GM23338 (cell line): Measurements from ENCODE around the gene FAM174C. TPM values are rescaled to one million over a fixed set of nuclear protein-coding genes. Genes with fewer than 3 reads are reported as not detected.

ENCODE experiments used
- ATAC-seq: fragments of 200-7000 bp; cut with Tn5 transposase; 3 replicates; pipeline ENCODE4 v1.9.1; 2020
- DNase-seq: peaks from one replicate; pipeline ENCODE4 v3.0.0-alpha.2; 2015; ENCODE audit warnings: low spot score
- H2AFZ ChIP-seq: fragments of 200-600 bp; sonication (generic); 2 replicates; pipeline ENCODE4 v1.8.0; 2016; ENCODE audit warnings: antibody characterized with exemption, mild to moderate bottlenecking, moderate library complexity
- H3F3A ChIP-seq: fragments of 200-600 bp; sonication (generic); replicated peaks from 2 replicates; pipeline ENCODE4 v1.8.0; 2017; ENCODE audit warnings: antibody characterized with exemption, mixed run types, low read depth
- H3K27ac ChIP-seq: fragments of 200-600 bp; sonication (generic); 2 replicates; pipeline ENCODE4 v1.6.1; 2016; ENCODE audit warnings: low read depth
- H3K27me3 ChIP-seq: fragments of 200-600 bp; sonication (generic); 2 replicates; pipeline ENCODE4 v1.8.0; 2016; ENCODE audit warnings: mild to moderate bottlenecking, mixed run types, moderate library complexity; ENCODE audit not compliant: insufficient read depth
- H3K36me3 ChIP-seq: fragments of 200-600 bp; sonication (generic); 2 replicates; pipeline ENCODE4 v1.8.0; 2016; ENCODE audit warnings: mild to moderate bottlenecking; ENCODE audit not compliant: insufficient read depth
- H3K4me1 ChIP-seq: fragments of 200-600 bp; sonication (generic); 2 replicates; pipeline ENCODE4 v1.8.0; 2016; ENCODE audit warnings: mild to moderate bottlenecking, moderate library complexity; ENCODE audit not compliant: insufficient read depth
- H3K4me2 ChIP-seq: fragments of 200-600 bp; sonication (generic); 2 replicates; pipeline ENCODE4 v1.7.1; 2017; ENCODE audit warnings: mixed run types
- H3K4me3 ChIP-seq: fragments of 200-600 bp; sonication (generic); 2 replicates; pipeline ENCODE4 v1.6.1; 2016; ENCODE audit warnings: mixed run types
- H3K79me2 ChIP-seq: fragments of 200-600 bp; sonication (generic); replicated peaks from 2 replicates; pipeline ENCODE4 v1.8.0; 2017; ENCODE audit warnings: mild to moderate bottlenecking; ENCODE audit not compliant: insufficient read depth
- H3K9me2 ChIP-seq: fragments of 200-600 bp; sonication (generic); 2 replicates; pipeline ENCODE4 v1.8.0; 2017; ENCODE audit not compliant: insufficient read depth
- H4K20me1 ChIP-seq: fragments of 200-600 bp; sonication (generic); replicated peaks from 2 replicates; pipeline ENCODE4 v1.8.0; 2017; ENCODE audit warnings: mild to moderate bottlenecking; ENCODE audit not compliant: insufficient read depth
- H3K27ac Mint-ChIP-seq: 2 replicates; pipeline ENCODE4 v1.8.0; 2020; ENCODE audit warnings: inconsistent platforms, mild to moderate bottlenecking, moderate library complexity, mixed read lengths
- H3K27me3 Mint-ChIP-seq: 3 replicates; pipeline ENCODE4 v1.8.0; 2022; ENCODE audit warnings: low read depth, mild to moderate bottlenecking, moderate library complexity, mixed read lengths, inconsistent platforms; ENCODE audit not compliant: insufficient read depth, poor library complexity
- H3K36me3 Mint-ChIP-seq: 3 replicates; pipeline ENCODE4 v1.8.0; 2021; ENCODE audit warnings: low read depth, mild to moderate bottlenecking, inconsistent platforms, moderate library complexity, mixed read lengths
- H3K4me1 Mint-ChIP-seq: 3 replicates; pipeline ENCODE4 v1.8.0; 2020; ENCODE audit warnings: mild to moderate bottlenecking, inconsistent platforms, mixed read lengths
- H3K4me3 Mint-ChIP-seq: 3 replicates; pipeline ENCODE4 v1.8.0; 2021; ENCODE audit warnings: moderate library complexity, mild to moderate bottlenecking, inconsistent platforms, mixed read lengths
- H3K9me3 Mint-ChIP-seq: 3 replicates; pipeline ENCODE4 v1.8.0; 2020; ENCODE audit warnings: moderate library complexity, mild to moderate bottlenecking, inconsistent platforms, mixed read lengths
- CREB1 ChIP-seq: fragments of 250-450 bp; sonication (Bioruptor Pico); IDR thresholded peaks from 2 replicates; pipeline ENCODE4 v1.5.0; 2020; ENCODE audit warnings: low read depth, mild to moderate bottlenecking, moderate library complexity
- ETS1 ChIP-seq: IDR thresholded peaks from 2 replicates; pipeline ENCODE4 v1.6.1; 2016; ENCODE audit warnings: antibody characterized with exemption
- EZH2phosphoT487 ChIP-seq: fragments of 200-600 bp; sonication (generic); IDR thresholded peaks from one replicate; pipeline ENCODE4 v1.8.1; 2018; ENCODE audit warnings: antibody characterized with exemption; ENCODE audit not compliant: unreplicated experiment
- NANOG ChIP-seq: IDR thresholded peaks from 2 replicates; pipeline ENCODE4 v1.6.1; 2016; ENCODE audit warnings: antibody characterized with exemption, borderline replicate concordance
- POLR2AphosphoS5 ChIP-seq: IDR thresholded peaks from 2 replicates; pipeline ENCODE4 v1.6.1; 2016; ENCODE audit warnings: antibody characterized with exemption, low read depth
- polyA plus RNA-seq: library from polyadenylated mRNA; unstranded; fragments of >200 nt; fragmentation: Nextera tagmentation; extraction: Ambion mirVana; gene quantifications from 2 replicates; pipeline ENCODE4 v1.2.1, GENCODE V29; 2016
- total RNA-seq: library from RNA; depleted of rRNA; stranded (reverse); fragments of >200 nt; shearing (Covaris generic); gene quantifications from 2 replicates; pipeline ENCODE4 v1.2.3, GENCODE V29; 2014
- TF ChIP-seq, protein P1 (sequence below), 2 experiments: fragments of 200-600 bp in 1 of 2; sonication (generic) in 1 of 2; conservative IDR thresholded peaks; 2 replicates each; pipeline versions ENCODE4 v1.5.1 to v1.6.1; 2016 to 2017; ENCODE audit warnings: antibody characterized with exemption in 2 of 2, low read depth in 2 of 2, mild to moderate bottlenecking in 2 of 2, moderate library complexity in 1 of 2

The FAM174C gene
- total and polyA plus RNA-seq, 2 experiments from 2014 or later: 60.4 to 68.0 TPM

DNA sequence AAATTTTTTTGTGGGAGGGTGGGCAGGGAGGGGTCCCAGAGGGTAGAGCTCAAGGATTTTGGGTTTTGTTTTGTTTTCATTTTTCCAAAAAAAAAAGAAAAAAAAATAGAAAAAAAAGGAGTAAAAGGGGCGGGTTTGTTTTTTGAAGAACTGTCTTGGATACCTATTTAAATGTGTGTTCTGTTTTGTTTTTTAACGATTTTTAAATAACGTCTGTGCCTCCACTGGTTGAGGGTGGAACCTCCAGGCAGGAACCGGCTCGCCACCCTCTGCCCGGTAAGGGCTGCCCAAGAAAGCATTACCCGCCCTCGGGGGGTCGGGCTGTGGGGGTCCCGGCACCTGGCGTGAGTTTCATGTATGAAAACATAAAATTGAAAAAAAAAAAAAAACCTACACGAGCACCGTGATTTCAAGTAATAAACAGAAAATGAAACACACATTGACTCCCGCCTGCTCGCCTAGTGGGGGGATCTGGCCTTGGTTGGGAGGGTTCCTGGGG, 16.6 kb upstream of the FAM174C start (continued):
- TF ChIP-seq, protein P1, sequence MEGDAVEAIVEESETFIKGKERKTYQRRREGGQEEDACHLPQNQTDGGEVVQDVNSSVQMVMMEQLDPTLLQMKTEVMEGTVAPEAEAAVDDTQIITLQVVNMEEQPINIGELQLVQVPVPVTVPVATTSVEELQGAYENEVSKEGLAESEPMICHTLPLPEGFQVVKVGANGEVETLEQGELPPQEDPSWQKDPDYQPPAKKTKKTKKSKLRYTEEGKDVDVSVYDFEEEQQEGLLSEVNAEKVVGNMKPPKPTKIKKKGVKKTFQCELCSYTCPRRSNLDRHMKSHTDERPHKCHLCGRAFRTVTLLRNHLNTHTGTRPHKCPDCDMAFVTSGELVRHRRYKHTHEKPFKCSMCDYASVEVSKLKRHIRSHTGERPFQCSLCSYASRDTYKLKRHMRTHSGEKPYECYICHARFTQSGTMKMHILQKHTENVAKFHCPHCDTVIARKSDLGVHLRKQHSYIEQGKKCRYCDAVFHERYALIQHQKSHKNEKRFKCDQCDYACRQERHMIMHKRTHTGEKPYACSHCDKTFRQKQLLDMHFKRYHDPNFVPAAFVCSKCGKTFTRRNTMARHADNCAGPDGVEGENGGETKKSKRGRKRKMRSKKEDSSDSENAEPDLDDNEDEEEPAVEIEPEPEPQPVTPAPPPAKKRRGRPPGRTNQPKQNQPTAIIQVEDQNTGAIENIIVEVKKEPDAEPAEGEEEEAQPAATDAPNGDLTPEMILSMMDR (conservative IDR thresholded peaks at IDR 0.05; ENCODE audit: low read depth in 2 of 2): no peak
- no peak for TF ChIP-seq POLR2AphosphoS5
- no peak for TF ChIP-seq NANOG

DNA sequence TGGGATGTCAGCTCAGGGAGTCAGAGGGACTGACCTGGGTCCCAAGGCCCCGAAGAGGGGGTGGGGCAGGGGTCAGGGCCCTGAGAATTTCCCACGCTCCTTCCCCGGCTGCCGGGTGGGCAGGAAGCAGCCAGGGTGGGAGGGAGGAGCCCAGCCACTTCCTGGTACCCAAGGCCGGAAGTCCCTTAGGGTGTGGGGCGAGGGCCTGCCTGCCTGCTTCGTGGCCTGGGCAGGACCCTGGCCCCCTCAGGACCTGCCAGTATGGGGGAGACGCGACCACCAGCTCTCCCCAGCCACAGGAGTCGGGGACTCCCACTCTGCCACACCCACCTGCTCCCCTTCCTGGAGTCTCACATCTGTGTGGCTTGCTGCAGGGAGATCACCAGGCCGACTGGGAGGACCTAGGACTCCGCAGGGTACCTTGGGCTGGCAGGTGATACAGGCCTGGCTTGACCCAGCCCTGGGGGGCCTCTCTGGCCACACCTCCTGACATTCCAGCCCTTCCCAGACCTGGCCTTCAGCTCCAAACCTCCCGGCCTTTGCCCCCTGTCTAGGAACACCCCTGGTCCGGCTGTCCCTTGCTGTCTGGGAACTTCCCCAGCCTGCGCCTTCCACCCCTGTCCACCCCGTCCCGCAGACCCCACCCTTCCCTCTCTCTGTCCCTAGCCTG, 16.0 kb upstream of the FAM174C start:
- H3K4me1 Mint-ChIP-seq: peaks cover 59% of the 10 kb centered on the region
- H3K27ac Mint-ChIP-seq: peak overlapping the region; percentile 91
- H3K4me3 ChIP-seq: peak overlapping the region; percentile 95

DNA sequence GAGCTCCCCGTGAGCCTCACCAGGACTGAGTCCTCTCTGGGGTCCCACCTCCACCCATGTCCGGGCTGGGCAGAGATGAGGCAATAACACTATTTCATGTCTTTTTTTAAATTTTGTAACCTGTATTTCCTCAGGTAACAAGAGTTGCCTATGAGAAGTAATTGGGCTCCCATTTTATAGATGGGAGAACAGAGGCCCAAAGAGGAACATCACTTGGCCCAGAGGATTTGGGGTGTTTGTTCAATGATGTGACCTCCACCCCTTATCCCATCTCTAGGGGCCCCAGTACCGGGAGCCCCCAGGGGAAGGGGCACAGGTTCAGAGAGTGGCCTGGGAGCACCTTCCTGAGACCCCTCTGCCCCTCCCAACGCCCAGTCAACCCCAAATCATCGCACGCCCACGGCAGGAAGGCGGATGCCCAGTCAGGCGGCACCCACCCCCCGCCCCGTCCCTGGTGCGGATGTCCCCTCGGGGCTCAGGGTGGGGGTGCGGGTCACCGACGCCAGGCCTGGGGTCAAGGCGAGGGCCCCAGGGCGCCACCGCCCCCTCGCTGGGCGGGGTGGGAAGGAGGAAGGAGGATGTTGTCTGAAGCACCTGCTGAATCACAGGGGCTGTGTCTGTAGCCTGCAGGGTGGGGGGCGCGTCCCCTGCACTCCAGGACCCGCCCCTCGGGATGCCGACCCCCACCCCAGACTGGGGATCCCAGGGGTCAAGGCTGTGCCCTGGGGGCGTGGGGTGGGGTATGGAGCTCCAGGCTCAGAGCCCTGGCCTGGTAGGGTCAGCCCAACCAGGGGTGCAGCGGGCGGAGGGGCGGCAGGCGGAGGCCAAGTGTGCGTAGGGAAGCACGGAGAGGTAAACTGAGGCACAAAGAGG, 15.2 kb upstream of the FAM174C start:
- H3K4me3 ChIP-seq: peak overlapping the region; percentile 95
- no peaks in the 10 kb centered on the region for H3K27me3 ChIP-seq
- peak overlapping the region; percentile 82 for H3K4me2 ChIP-seq
- H2AFZ ChIP-seq: 0 out of 2 replicates have a peak overlapping the region, but pooled peaks have one; percentile 52
- Mint-ChIP-seq H3K9me3 (no peaks in the 10 kb centered on the region; the same call in 1 of the 3 replicates), H3K27ac (peak overlapping the region; percentile 91), H3K27me3 (peaks cover 35% of the 10 kb centered on the region), H3K4me1 (peaks cover 59% of the 10 kb centered on the region), H3K36me3 (peaks cover 47% of the 10 kb centered on the region), H3K4me3 (peak overlapping the region; percentile 55)
- TF ChIP-seq ETS1 (0 out of 2 replicates have a peak, but pooled peaks have one; percentile 12), EZH2phosphoT487 (no peak)
- peaks cover 20% of the 10 kb centered on the region for H4K20me1 ChIP-seq
- ATAC-seq (peak; percentile 6), DNase-seq (no peak)
- H3K36me3 ChIP-seq: peaks cover 15% of the 10 kb centered on the region
- H3K9me2 ChIP-seq: no peaks in the 10 kb centered on the region
- H3F3A ChIP-seq: peaks cover 75% of the 10 kb centered on the region
- peak overlapping the region; percentile 94 for H3K27ac ChIP-seq
- H3K79me2 ChIP-seq: peaks cover 19% of the 10 kb centered on the region
- H3K4me1 ChIP-seq: peaks cover 58% of the 10 kb centered on the region

More for the DNA sequence above, 16.0 kb upstream of the FAM174C start:
- H3K4me2 ChIP-seq: peak overlapping the region; percentile 82
- H3K36me3 ChIP-seq: peaks cover 19% of the 10 kb centered on the region
- H3K79me2 ChIP-seq: peaks cover 23% of the 10 kb centered on the region
- no peak overlapping the region for H2AFZ ChIP-seq
- H3K27ac ChIP-seq: peak overlapping the region; percentile 94
- Mint-ChIP-seq H3K27me3 (peaks cover 38% of the 10 kb centered on the region), H3K4me3 (peak overlapping the region; percentile 55), H3K36me3 (peaks cover 51% of the 10 kb centered on the region), H3K9me3 (no peaks in the 10 kb centered on the region; the same call in 1 of the 3 replicates)
- peak; percentile 38 for ATAC-seq
- H4K20me1 ChIP-seq: peaks cover 24% of the 10 kb centered on the region
- no peaks in the 10 kb centered on the region for H3K27me3 ChIP-seq
- H3K4me1 ChIP-seq: peaks cover 54% of the 10 kb centered on the region
- TF ChIP-seq POLR2AphosphoS5 (peak; percentile 74), CREB1 (CRISPR knock-in tag) (no peak)
- H3F3A ChIP-seq: peaks cover 76% of the 10 kb centered on the region
- peak; percentile 81 for DNase-seq
- no peaks in the 10 kb centered on the region for H3K9me2 ChIP-seq
